Endothelial cell of umbilical vein (primary cell): ENCODE results near the gene FUZ. TPM values are rescaled to one million over a fixed set of nuclear protein-coding genes. Genes with fewer than 3 reads are reported as not detected.

Experiments
- BruUV-seq: library from RNA; stranded (reverse); fragments of 400-500 nt; replicated peaks from 2 replicates; lab custom pipeline; 2021; lab: Mats Ljungman, UMichigan
- CTCF ChIA-PET: fragments of 300-600, 350-600 bp; sonication (Branson Sonifier 250); formaldehyde crosslinking; loops from one replicate; lab custom pipeline; 2021; ENCODE audit warnings: antibody characterized with exemption, inconsistent platforms; lab: Charles Lee
- POLR2A ChIA-PET: fragments of 300-600, 350-600 bp; sonication (Branson Sonifier 250); formaldehyde crosslinking; loops from one replicate; lab custom pipeline; 2021; ENCODE audit warnings: antibody characterized with exemption, inconsistent platforms; lab: Charles Lee
- DNase-seq: peaks from one replicate; pipeline ENCODE4 v3.0.0-alpha.2; 2011; ENCODE audit warnings: low read depth, low spot score
- FAIRE-seq: peaks from 2 replicates; lab custom pipeline; 2011; peaks lifted over from hg19 to GRCh38; lab: Jason Lieb, UNC
- H2AFZ ChIP-seq: 2 replicates; pipeline ENCODE4 v1.6.0; 2012; ENCODE audit warnings: low read depth, low read length, control low read depth, inconsistent platforms
- H3K27ac ChIP-seq: 2 replicates; pipeline ENCODE4 v1.5.1; 2011; ENCODE audit warnings: low read depth, mild to moderate bottlenecking, control low read depth, low read length, moderate library complexity; ENCODE audit not compliant: insufficient read depth
- H3K27me3 ChIP-seq, 2 experiments: 2 replicates each; pipeline versions ENCODE4 v1.6.0 to v1.6.1; 2011; ENCODE audit warnings: low read length in 2 of 2, mixed read lengths in 1 of 2; ENCODE audit not compliant: control insufficient read depth in 2 of 2, insufficient read depth in 2 of 2
- H3K36me3 ChIP-seq, 2 experiments: 2 replicates in 1 of 2; 3 replicates in 1 of 2; pipeline ENCODE4 v1.5.1; 2011; ENCODE audit warnings: low read length in 2 of 2, mild to moderate bottlenecking in 1 of 2, moderate library complexity in 1 of 2; ENCODE audit not compliant: control insufficient read depth in 2 of 2, insufficient read depth in 2 of 2; ENCODE audit errors: extremely low read depth in 1 of 2
- H3K4me1 ChIP-seq: 3 replicates; pipeline ENCODE4 v1.5.1; 2011; ENCODE audit warnings: mild to moderate bottlenecking, low read length; ENCODE audit not compliant: control insufficient read depth, insufficient read depth; ENCODE audit errors: extremely low read depth
- H3K4me2 ChIP-seq: 2 replicates; pipeline ENCODE4 v1.6.1; 2011; ENCODE audit warnings: low read length, control low read depth, mixed read lengths; ENCODE audit not compliant: insufficient read depth
- H3K4me3 ChIP-seq, 3 experiments: fragments of 200-600 bp in 1 of 3; sonication (generic), shearing (Covaris generic) in 1 of 3; replicated peaks in 1 of 3; 2 replicates each; pipeline ENCODE4 v1.5.1; 2011 to 2016; ENCODE audit warnings: control low read depth in 3 of 3, low read length in 3 of 3, mild to moderate bottlenecking in 2 of 3, inconsistent platforms in 1 of 3, low read depth in 1 of 3, moderate library complexity in 1 of 3; ENCODE audit not compliant: insufficient read depth in 1 of 3
- H3K79me2 ChIP-seq: 2 replicates; pipeline ENCODE4 v1.6.0; 2012; ENCODE audit warnings: low read length, inconsistent platforms; ENCODE audit not compliant: control insufficient read depth, insufficient read depth
- H3K9ac ChIP-seq: replicated peaks from 2 replicates; pipeline ENCODE3; 2011; ENCODE audit warnings: low read length, control low read depth; ENCODE audit not compliant: insufficient read depth; ENCODE audit errors: extremely low read depth
- H3K9me1 ChIP-seq: replicated peaks from 3 replicates; pipeline ENCODE4 v1.6.0; 2011; ENCODE audit warnings: mild to moderate bottlenecking, low read length; ENCODE audit not compliant: control insufficient read depth, insufficient read depth; ENCODE audit errors: extremely low read depth
- H3K9me3 ChIP-seq: replicated peaks from 2 replicates; pipeline ENCODE4 v1.5.1; 2012; ENCODE audit warnings: low read length, inconsistent platforms; ENCODE audit not compliant: control insufficient read depth, insufficient read depth
- H4K20me1 ChIP-seq: replicated peaks from 2 replicates; pipeline ENCODE3; 2011; ENCODE audit warnings: mild to moderate bottlenecking, low read length; ENCODE audit not compliant: control insufficient read depth, insufficient read depth; ENCODE audit errors: extremely low read depth
- EZH2 ChIP-seq: IDR thresholded peaks from 2 replicates; pipeline ENCODE4 v1.6.1; 2012; ENCODE audit warnings: borderline replicate concordance, low read depth, mild to moderate bottlenecking, moderate library complexity, low read length, inconsistent platforms; ENCODE audit not compliant: severe bottlenecking
- FOS ChIP-seq: IDR thresholded peaks from 2 replicates; pipeline ENCODE4 v1.6.1; 2011; ENCODE audit warnings: mild to moderate bottlenecking, low read length, moderate library complexity, borderline replicate concordance; ENCODE audit not compliant: insufficient read depth
- GATA2 ChIP-seq: IDR thresholded peaks from 2 replicates; pipeline ENCODE4 v1.7.0; 2011; ENCODE audit warnings: low read depth, mild to moderate bottlenecking, moderate library complexity, mixed read lengths, low read length; ENCODE audit not compliant: insufficient read length, insufficient read depth
- JUN ChIP-seq: IDR thresholded peaks from 2 replicates; pipeline ENCODE4 v1.6.1; 2011; ENCODE audit warnings: borderline replicate concordance, low read depth; ENCODE audit not compliant: insufficient read length, insufficient read depth
- MYC ChIP-seq: IDR thresholded peaks from one replicate; pipeline ENCODE4 v1.6.1; 2011; ENCODE audit warnings: mild to moderate bottlenecking, low read depth, low read length
- POLR2A ChIP-seq: IDR thresholded peaks from 2 replicates; pipeline ENCODE4 v1.6.1; 2012; ENCODE audit warnings: low read depth, mild to moderate bottlenecking, control low read depth, low read length
- POLR2AphosphoS5 ChIP-seq: IDR thresholded peaks from 2 replicates; pipeline ENCODE4 v1.6.1; 2012; ENCODE audit warnings: low read depth, mild to moderate bottlenecking, control low read depth, low read length, moderate library complexity; ENCODE audit not compliant: insufficient read depth
- dilution Hi-C: fragments of 300-500 bp; cut with MboI; formaldehyde crosslinking; loops from one replicate; pipeline ENCODE4 v1.15.0; 2019; ENCODE audit warnings: low sequenced_read_pairs; ENCODE audit not compliant: extremely low pct_ligation_motif_present
- intact Hi-C: fragments of 100-400 bp; cut with micrococcal nuclease; formaldehyde crosslinking; loops from one replicate; pipeline ENCODE4 v1.10.0; 2022
- polyA plus RNA-seq, 4 experiments: library from polyadenylated mRNA; depleted of rRNA in 3 of 4; stranded (reverse) in 3 of 4; unstranded in 1 of 4; fragments of >200 nt; gene quantifications; 2 replicates each; pipeline versions ENCODE4 v1.2.1 to v1.2.3, GENCODE V29; 2011 to 2012; ENCODE audit warnings: missing spikeins in 1 of 4
- total RNA-seq: library from RNA; stranded (reverse); gene quantifications from 2 replicates; pipeline ENCODE4 v1.2.3, GENCODE V29; 2021
- TF ChIP-seq, protein P1 (sequence below), 2 donors: IDR thresholded peaks; 1 replicate in 1 of 2; 2 replicates in 1 of 2; pipeline ENCODE4 v1.5.1; 2011; ENCODE audit warnings: low read length in 2 of 2, mild to moderate bottlenecking in 2 of 2, moderate library complexity in 2 of 2, control low read depth in 1 of 2, inconsistent platforms in 1 of 2, low read depth in 1 of 2; ENCODE audit not compliant: insufficient read depth in 1 of 2; ENCODE audit errors: extremely low read depth in 1 of 2
- TF ChIP-seq, protein P2 (sequence below): IDR thresholded peaks from 2 replicates; pipeline ENCODE4 v1.6.1; 2011; ENCODE audit not compliant: insufficient read depth, insufficient read length

FUZ gene
- total and polyA plus RNA-seq, 2 donors (not counting 3 experiments of a cell fraction or from before 2014, with no cell fraction given), result 12.3 to 14.0 TPM

DNA sequence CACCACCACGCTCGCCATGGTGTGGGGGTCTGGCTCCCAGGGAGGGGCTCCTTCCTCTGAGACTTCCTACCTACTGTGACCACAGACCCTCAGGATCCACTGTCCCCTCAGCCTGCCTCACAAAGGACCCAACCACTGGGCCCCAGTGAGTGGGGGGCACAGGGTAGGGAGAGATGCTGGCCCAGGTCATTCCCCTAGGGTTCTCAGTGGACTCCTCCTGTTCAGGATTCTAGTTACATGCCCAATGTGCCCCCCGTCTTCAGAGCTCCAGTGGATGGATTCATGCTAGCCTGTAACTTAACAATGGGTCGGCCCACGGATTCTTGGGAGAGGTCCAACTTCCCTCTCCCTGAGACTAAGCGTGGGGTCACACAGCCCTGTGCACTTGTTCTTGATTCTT, 49.9 kb downstream of the FUZ start, which contains the start of gene TSKS:
Gene TSKS, minus strand, starts transcription at position 77 of the 400 bp plus-strand sequence. Its CDS starts 59 bp downstream, at position 18.
- no peaks in the 10 kb centered on the region for H3K9me1 ChIP-seq
- H3K4me3 ChIP-seq, result no peak within 1 kb of the TSS
- no peak within 1 kb of the TSS for H3K9ac ChIP-seq
- DNase-seq (no peak), FAIRE-seq (no peak)
- H3K36me3 ChIP-seq, result no peaks in the 10 kb centered on the region
- peaks cover 9% of the 10 kb centered on the region for H3K4me1 ChIP-seq
- H3K79me2 ChIP-seq, result peaks cover 13% of the 10 kb centered on the region
- H3K4me2 ChIP-seq, result no peak within 1 kb of the TSS
- no TSS peak for BruUV-seq
- intact Hi-C loops (no loop called here), dilution Hi-C loops (no loop called here)
- no peak within 1 kb of the TSS for H2AFZ ChIP-seq
- no peaks in the 10 kb centered on the region for H4K20me1 ChIP-seq
- H3K27ac ChIP-seq, result no peak within 1 kb of the TSS
- no peaks in the 10 kb centered on the region for H3K9me3 ChIP-seq
- H3K27me3 ChIP-seq, result no peaks in the 10 kb centered on the region
- CTCF ChIA-PET, result no interaction called here
- TF ChIP-seq, protein P1, sequence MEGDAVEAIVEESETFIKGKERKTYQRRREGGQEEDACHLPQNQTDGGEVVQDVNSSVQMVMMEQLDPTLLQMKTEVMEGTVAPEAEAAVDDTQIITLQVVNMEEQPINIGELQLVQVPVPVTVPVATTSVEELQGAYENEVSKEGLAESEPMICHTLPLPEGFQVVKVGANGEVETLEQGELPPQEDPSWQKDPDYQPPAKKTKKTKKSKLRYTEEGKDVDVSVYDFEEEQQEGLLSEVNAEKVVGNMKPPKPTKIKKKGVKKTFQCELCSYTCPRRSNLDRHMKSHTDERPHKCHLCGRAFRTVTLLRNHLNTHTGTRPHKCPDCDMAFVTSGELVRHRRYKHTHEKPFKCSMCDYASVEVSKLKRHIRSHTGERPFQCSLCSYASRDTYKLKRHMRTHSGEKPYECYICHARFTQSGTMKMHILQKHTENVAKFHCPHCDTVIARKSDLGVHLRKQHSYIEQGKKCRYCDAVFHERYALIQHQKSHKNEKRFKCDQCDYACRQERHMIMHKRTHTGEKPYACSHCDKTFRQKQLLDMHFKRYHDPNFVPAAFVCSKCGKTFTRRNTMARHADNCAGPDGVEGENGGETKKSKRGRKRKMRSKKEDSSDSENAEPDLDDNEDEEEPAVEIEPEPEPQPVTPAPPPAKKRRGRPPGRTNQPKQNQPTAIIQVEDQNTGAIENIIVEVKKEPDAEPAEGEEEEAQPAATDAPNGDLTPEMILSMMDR (IDR thresholded peaks at IDR 0.05; ENCODE audit: extremely low read depth in 1 of 2, insufficient read depth in 1 of 2, low read depth in 1 of 2, low read length in 2 of 2), result no peak
- TF ChIP-seq FOS (no peak), EZH2 (no peak), POLR2A (no peak), MYC (no peak), JUN (no peak), GATA2 (no peak), POLR2AphosphoS5 (no peak)
- TF ChIP-seq, protein P2, sequence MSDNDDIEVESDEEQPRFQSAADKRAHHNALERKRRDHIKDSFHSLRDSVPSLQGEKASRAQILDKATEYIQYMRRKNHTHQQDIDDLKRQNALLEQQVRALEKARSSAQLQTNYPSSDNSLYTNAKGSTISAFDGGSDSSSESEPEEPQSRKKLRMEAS, result no peak
- POLR2A ChIA-PET, result interaction anchor here (0.7 kb wide), 1 partner anchor 102 kb away, joined by 4 read pairs; no protein-coding TSS in a partner anchor
